ENCODE data around the gene MORN1.

The MORN1 gene

GRCh38 chr1:2275796-2276536, 115.4 kb downstream of the MORN1 start:
- Mint-ChIP-seq H3K4me3 (no peak overlapping the region), H3K4me1 (ENCODE audit: low read depth) (peaks cover 12% of the 10 kb centered on the region)

GRCh38 chr1:2274929-2275475, 116.4 kb downstream of the MORN1 start:
- peaks cover 12% of the 10 kb centered on the region for H3K4me1 Mint-ChIP-seq (ENCODE audit: low read depth)
- no peaks in the 10 kb centered on the region for H3K27me3 Mint-ChIP-seq (ENCODE audit: low read depth)
- H3K9me3 Mint-ChIP-seq = no peaks in the 10 kb centered on the region
- no peak overlapping the region for H3K27ac Mint-ChIP-seq
- H3K36me3 Mint-ChIP-seq (ENCODE audit: low read depth) = peaks cover 12% of the 10 kb centered on the region
- no peak overlapping the region for H3K4me3 Mint-ChIP-seq

More at GRCh38 chr1:2275796-2276536, 115.4 kb downstream of the MORN1 start:
- Mint-ChIP-seq H3K9me3 (no peaks in the 10 kb centered on the region), H3K27ac (peak overlapping the region; percentile 26), H3K36me3 (ENCODE audit: low read depth) (peaks cover 12% of the 10 kb centered on the region), H3K27me3 (ENCODE audit: low read depth) (no peaks in the 10 kb centered on the region)

DNA sequence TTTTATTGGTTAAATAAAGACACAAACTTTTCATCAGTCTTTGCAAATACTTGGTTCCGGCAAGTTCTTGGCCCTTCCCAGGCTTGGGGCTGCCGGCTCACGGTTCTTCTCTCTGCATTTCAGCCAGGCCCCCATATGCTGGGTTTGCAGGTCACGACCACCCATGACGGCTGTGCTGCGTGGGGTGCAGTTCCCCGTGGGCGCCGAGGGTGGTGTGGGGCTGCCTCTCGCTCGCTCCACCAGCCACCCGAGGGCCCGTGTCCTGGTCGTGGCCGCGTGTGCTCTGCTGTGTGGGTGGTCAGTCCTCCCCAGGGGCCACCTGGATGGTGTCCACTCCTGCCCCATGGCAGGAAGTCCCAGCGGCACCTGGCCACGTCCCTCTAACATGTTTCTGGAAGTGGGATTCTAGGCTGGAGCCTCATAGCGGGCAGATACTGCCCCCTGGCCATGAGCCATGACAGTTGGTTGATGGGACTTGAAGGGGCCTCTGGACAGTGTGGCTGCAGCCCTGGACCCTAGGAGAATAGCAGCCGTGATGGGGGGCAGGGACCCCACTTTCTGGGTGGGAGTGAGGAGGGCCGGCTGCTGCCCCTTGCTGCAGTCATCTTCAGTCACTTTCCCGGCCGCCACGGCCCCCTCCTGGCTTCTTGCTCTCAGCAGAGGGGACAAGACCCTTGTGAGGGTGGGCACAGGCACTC, 117.0 kb downstream of the MORN1 start:
- H3K27me3 Mint-ChIP-seq (ENCODE audit: low read depth) = no peaks in the 10 kb centered on the region
- H3K36me3 Mint-ChIP-seq (ENCODE audit: low read depth) = peaks cover 12% of the 10 kb centered on the region
- no peaks in the 10 kb centered on the region for H3K9me3 Mint-ChIP-seq
- H3K4me3 Mint-ChIP-seq = no peak overlapping the region
- H3K4me1 Mint-ChIP-seq (ENCODE audit: low read depth) = peaks cover 12% of the 10 kb centered on the region
- no peak overlapping the region for H3K27ac Mint-ChIP-seq

GRCh38 chr1:2273401-2274090, 117.8 kb downstream of the MORN1 start:
- no peak overlapping the region for H3K27ac Mint-ChIP-seq
- no peak overlapping the region for H3K4me3 Mint-ChIP-seq
- H3K4me1 Mint-ChIP-seq (ENCODE audit: low read depth) = peaks cover 13% of the 10 kb centered on the region
- no peaks in the 10 kb centered on the region for H3K9me3 Mint-ChIP-seq
- H3K36me3 Mint-ChIP-seq (ENCODE audit: low read depth) = peaks cover 8% of the 10 kb centered on the region
- H3K27me3 Mint-ChIP-seq (ENCODE audit: low read depth) = no peaks in the 10 kb centered on the region

GRCh38 chr1:2272686-2273400, 118.5 kb downstream of the MORN1 start:
- peaks cover 13% of the 10 kb centered on the region for H3K4me1 Mint-ChIP-seq (ENCODE audit: low read depth)
- no peaks in the 10 kb centered on the region for H3K9me3 Mint-ChIP-seq
- H3K27me3 Mint-ChIP-seq (ENCODE audit: low read depth) = no peaks in the 10 kb centered on the region
- H3K36me3 Mint-ChIP-seq (ENCODE audit: low read depth) = peaks cover 8% of the 10 kb centered on the region
- H3K27ac Mint-ChIP-seq = no peak overlapping the region
- H3K4me3 Mint-ChIP-seq = no peak overlapping the region

GRCh38 chr1:2271841-2272655, 119.3 kb downstream of the MORN1 start:
- no peak overlapping the region for H3K27ac Mint-ChIP-seq
- no peak overlapping the region for H3K4me3 Mint-ChIP-seq
- peaks cover 2% of the 10 kb centered on the region for H3K36me3 Mint-ChIP-seq (ENCODE audit: low read depth)
- H3K27me3 Mint-ChIP-seq (ENCODE audit: low read depth) = no peaks in the 10 kb centered on the region
- peaks cover 15% of the 10 kb centered on the region for H3K4me1 Mint-ChIP-seq (ENCODE audit: low read depth)
- no peaks in the 10 kb centered on the region for H3K9me3 Mint-ChIP-seq

All from T-helper 1 cell treated with Interleukin-12 subunit alpha and Interleukin-12 subunit beta and Interleukin-4 antibody, amounts not matched to agents 30 μg/mL and 1 μg/mL, for 36 hours (primary cell).